GM12878 (cell line): ENCODE data around the gene CDYL2. TPM values are rescaled to one million over a fixed set of nuclear protein-coding genes. Genes with fewer than 3 reads are reported as not detected.

ENCODE experiments used
- ATF7 ChIP-seq: fragments of 450-650 bp; IDR thresholded peaks from 2 replicates; pipeline ENCODE4 v1.6.1; 2016; ENCODE audit warnings: low read depth, mild to moderate bottlenecking
- BACH1 ChIP-seq: fragments of 450-650 bp; IDR thresholded peaks from 2 replicates; pipeline ENCODE4 v1.6.1; 2017; ENCODE audit warnings: mild to moderate bottlenecking, borderline replicate concordance
- CHD4 ChIP-seq: fragments of 200-600 bp; sonication (generic); IDR thresholded peaks from 2 replicates; pipeline ENCODE4 v1.6.1; 2016; ENCODE audit warnings: mild to moderate bottlenecking
- GABPA ChIP-seq: IDR thresholded peaks from 2 replicates; pipeline ENCODE4 v1.6.1; 2014; ENCODE audit warnings: antibody characterized with exemption, low read depth, mild to moderate bottlenecking, inconsistent platforms
- KAT2A ChIP-seq: conservative IDR thresholded peaks from 2 replicates; pipeline ENCODE4 v1.6.1; 2011; ENCODE audit warnings: low read depth, low read length; ENCODE audit not compliant: control insufficient read depth
- KDM1A ChIP-seq: fragments of 200-600 bp; sonication (generic); IDR thresholded peaks from 2 replicates; pipeline ENCODE4 v1.6.1; 2016; ENCODE audit warnings: borderline replicate concordance
- MYB ChIP-seq: fragments of 150-350 bp; IDR thresholded peaks from 2 replicates; pipeline ENCODE4 v1.6.1; 2014; ENCODE audit warnings: mild to moderate bottlenecking, low read depth, low read length, borderline replicate concordance
- NFYB ChIP-seq: IDR thresholded peaks from 2 replicates; pipeline ENCODE4 v1.6.1; 2011; ENCODE audit warnings: low read depth, mild to moderate bottlenecking, low read length, improper control_type of control experiment, moderate library complexity; ENCODE audit not compliant: insufficient read depth
- NR2C2 ChIP-seq: IDR thresholded peaks from 2 replicates; pipeline ENCODE4 v1.6.1; 2011; ENCODE audit warnings: borderline replicate concordance, low read depth; ENCODE audit not compliant: control insufficient read depth, insufficient read length
- RELA ChIP-seq: fragments of 450-650 bp; IDR thresholded peaks from 2 replicates; pipeline ENCODE4 v1.8.0; 2014; ENCODE audit warnings: borderline replicate concordance; ENCODE audit not compliant: partially characterized antibody
- RUNX3 ChIP-seq: IDR thresholded peaks from 2 replicates; pipeline ENCODE4 v1.6.1; 2012; ENCODE audit warnings: low read length, inconsistent platforms
- SPI1 ChIP-seq: IDR thresholded peaks from 2 replicates; pipeline ENCODE4 v1.6.1; 2011; ENCODE audit warnings: low read depth, mild to moderate bottlenecking, low read length, moderate library complexity, borderline replicate concordance; ENCODE audit not compliant: insufficient read depth
- STAT1 ChIP-seq: fragments of 450-650 bp; conservative IDR thresholded peaks from 2 replicates; pipeline ENCODE4 v1.6.1; 2014; ENCODE audit warnings: antibody characterized with exemption, mild to moderate bottlenecking
- SUZ12 ChIP-seq: fragments of 200-600 bp; sonication (generic); IDR thresholded peaks from one replicate; pipeline ENCODE4 v1.6.1; 2018; ENCODE audit warnings: antibody characterized with exemption, mild to moderate bottlenecking; ENCODE audit not compliant: unreplicated experiment
- TCF3 ChIP-seq: IDR thresholded peaks from 2 replicates; pipeline ENCODE4 v1.6.1; 2012; ENCODE audit warnings: low read depth, mild to moderate bottlenecking, low read length, borderline replicate concordance; ENCODE audit not compliant: insufficient read depth
- polyA plus RNA-seq, 11 experiments: library from polyadenylated mRNA; depleted of rRNA in 4 of 11; unstranded in 6 of 11; stranded (reverse) in 5 of 11; fragments of >200 nt; fragmentation: Nextera tagmentation in 4 of 11; fragmentation: Illumina TruSeq in 1 of 11; extraction: Ambion mirVana in 4 of 11; extraction: Trizol in 1 of 11; gene quantifications; 1 replicate in 1 of 11; 2 replicates in 10 of 11; pipeline versions ENCODE4 v1.2.1 to v1.2.3, GENCODE V29; 2011 to 2016; ENCODE audit warnings: inconsistent platforms in 2 of 11, missing spikeins in 2 of 11, low read depth in 1 of 11
- total RNA-seq, 4 experiments: library from RNA; depleted of rRNA in 3 of 4; stranded (reverse); fragments of >200 nt in 3 of 4; fragmentation: Illumina TruSeq in 1 of 4; extraction: Trizol in 1 of 4; gene quantifications; 2 replicates each; pipeline versions ENCODE4 v1.2.1 to v1.2.3, GENCODE V29; 2013 to 2021
- TF ChIP-seq, protein P1 (sequence below): fragments of 450-650 bp; conservative IDR thresholded peaks from 2 replicates; pipeline ENCODE4 v1.6.1; 2017; ENCODE audit warnings: mild to moderate bottlenecking, moderate library complexity
- TF ChIP-seq, protein P2 (sequence below): IDR thresholded peaks from 2 replicates; pipeline ENCODE4 v1.6.1; 2012; ENCODE audit warnings: low read length, inconsistent platforms
- TF ChIP-seq, protein P3 (sequence below): fragments of 450-650 bp; IDR thresholded peaks from 2 replicates; pipeline ENCODE4 v1.6.1; 2017; ENCODE audit warnings: mild to moderate bottlenecking, moderate library complexity
- TF ChIP-seq, protein P4 (sequence below): IDR thresholded peaks from 2 replicates; pipeline ENCODE4 v1.6.1; 2012; ENCODE audit warnings: low read depth, low read length, improper control_type of control experiment
- TF ChIP-seq, protein P5 (sequence below): fragments of 450-650 bp; IDR thresholded peaks from 2 replicates; pipeline ENCODE4 v1.6.1; 2018; ENCODE audit warnings: mild to moderate bottlenecking, low read depth, moderate library complexity; ENCODE audit not compliant: partially characterized antibody

The CDYL2 gene
- total and polyA plus RNA-seq, 10 of the 15 experiments (the other 5 are each of a cell fraction or from before 2014, with no cell fraction given), result 0.27 to 22.9 (median 3.9) TPM

DNA sequence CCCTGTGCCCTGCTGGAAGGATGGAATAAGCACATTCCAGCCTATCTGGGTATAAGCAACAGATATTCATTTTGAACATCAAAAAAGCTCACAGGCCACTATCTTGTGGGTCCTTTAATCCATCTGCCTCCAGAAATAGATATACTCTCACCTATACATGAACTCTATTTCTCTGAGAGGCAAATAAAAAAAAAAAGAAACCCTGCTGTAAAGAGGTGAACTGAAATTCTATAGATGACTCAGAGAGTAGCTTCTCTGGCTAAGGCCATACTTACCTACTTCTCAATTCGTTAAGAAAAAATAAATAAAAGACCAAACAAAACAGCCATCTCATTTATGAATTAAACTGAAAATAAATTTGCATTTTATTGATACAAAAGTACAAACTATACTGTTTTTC, 177.3 kb downstream of the CDYL2 start (continued):
- TF ChIP-seq ATF7 (no peak), SPI1 (peak; percentile 23; the same call in 1 of the 2 replicates), SUZ12 (no peak), TCF3 (no peak), RUNX3 (peak; percentile 75), BACH1 (no peak), GABPA (no peak), STAT1 (no peak), KAT2A (no peak), MYB (no peak), NR2C2 (no peak), KDM1A (no peak), NFYB (no peak), CHD4 (no peak), RELA (no peak)
- TF ChIP-seq, protein P1, sequence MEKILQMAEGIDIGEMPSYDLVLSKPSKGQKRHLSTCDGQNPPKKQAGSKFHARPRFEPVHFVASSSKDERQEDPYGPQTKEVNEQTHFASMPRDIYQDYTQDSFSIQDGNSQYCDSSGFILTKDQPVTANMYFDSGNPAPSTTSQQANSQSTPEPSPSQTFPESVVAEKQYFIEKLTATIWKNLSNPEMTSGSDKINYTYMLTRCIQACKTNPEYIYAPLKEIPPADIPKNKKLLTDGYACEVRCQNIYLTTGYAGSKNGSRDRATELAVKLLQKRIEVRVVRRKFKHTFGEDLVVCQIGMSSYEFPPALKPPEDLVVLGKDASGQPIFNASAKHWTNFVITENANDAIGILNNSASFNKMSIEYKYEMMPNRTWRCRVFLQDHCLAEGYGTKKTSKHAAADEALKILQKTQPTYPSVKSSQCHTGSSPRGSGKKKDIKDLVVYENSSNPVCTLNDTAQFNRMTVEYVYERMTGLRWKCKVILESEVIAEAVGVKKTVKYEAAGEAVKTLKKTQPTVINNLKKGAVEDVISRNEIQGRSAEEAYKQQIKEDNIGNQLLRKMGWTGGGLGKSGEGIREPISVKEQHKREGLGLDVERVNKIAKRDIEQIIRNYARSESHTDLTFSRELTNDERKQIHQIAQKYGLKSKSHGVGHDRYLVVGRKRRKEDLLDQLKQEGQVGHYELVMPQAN, result no peak
- TF ChIP-seq, protein P2, sequence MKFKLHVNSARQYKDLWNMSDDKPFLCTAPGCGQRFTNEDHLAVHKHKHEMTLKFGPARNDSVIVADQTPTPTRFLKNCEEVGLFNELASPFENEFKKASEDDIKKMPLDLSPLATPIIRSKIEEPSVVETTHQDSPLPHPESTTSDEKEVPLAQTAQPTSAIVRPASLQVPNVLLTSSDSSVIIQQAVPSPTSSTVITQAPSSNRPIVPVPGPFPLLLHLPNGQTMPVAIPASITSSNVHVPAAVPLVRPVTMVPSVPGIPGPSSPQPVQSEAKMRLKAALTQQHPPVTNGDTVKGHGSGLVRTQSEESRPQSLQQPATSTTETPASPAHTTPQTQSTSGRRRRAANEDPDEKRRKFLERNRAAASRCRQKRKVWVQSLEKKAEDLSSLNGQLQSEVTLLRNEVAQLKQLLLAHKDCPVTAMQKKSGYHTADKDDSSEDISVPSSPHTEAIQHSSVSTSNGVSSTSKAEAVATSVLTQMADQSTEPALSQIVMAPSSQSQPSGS, result peak; percentile 77; the same call in 1 of the 2 replicates
- TF ChIP-seq, protein P3, sequence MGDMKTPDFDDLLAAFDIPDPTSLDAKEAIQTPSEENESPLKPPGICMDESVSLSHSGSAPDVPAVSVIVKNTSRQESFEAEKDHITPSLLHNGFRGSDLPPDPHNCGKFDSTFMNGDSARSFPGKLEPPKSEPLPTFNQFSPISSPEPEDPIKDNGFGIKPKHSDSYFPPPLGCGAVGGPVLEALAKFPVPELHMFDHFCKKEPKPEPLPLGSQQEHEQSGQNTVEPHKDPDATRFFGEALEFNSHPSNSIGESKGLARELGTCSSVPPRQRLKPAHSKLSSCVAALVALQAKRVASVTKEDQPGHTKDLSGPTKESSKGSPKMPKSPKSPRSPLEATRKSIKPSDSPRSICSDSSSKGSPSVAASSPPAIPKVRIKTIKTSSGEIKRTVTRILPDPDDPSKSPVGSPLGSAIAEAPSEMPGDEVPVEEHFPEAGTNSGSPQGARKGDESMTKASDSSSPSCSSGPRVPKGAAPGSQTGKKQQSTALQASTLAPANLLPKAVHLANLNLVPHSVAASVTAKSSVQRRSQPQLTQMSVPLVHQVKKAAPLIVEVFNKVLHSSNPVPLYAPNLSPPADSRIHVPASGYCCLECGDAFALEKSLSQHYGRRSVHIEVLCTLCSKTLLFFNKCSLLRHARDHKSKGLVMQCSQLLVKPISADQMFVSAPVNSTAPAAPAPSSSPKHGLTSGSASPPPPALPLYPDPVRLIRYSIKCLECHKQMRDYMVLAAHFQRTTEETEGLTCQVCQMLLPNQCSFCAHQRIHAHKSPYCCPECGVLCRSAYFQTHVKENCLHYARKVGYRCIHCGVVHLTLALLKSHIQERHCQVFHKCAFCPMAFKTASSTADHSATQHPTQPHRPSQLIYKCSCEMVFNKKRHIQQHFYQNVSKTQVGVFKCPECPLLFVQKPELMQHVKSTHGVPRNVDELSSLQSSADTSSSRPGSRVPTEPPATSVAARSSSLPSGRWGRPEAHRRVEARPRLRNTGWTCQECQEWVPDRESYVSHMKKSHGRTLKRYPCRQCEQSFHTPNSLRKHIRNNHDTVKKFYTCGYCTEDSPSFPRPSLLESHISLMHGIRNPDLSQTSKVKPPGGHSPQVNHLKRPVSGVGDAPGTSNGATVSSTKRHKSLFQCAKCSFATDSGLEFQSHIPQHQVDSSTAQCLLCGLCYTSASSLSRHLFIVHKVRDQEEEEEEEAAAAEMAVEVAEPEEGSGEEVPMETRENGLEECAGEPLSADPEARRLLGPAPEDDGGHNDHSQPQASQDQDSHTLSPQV, result no peak
- TF ChIP-seq, protein P4, sequence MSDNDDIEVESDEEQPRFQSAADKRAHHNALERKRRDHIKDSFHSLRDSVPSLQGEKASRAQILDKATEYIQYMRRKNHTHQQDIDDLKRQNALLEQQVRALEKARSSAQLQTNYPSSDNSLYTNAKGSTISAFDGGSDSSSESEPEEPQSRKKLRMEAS, result no peak
- TF ChIP-seq, protein P5, sequence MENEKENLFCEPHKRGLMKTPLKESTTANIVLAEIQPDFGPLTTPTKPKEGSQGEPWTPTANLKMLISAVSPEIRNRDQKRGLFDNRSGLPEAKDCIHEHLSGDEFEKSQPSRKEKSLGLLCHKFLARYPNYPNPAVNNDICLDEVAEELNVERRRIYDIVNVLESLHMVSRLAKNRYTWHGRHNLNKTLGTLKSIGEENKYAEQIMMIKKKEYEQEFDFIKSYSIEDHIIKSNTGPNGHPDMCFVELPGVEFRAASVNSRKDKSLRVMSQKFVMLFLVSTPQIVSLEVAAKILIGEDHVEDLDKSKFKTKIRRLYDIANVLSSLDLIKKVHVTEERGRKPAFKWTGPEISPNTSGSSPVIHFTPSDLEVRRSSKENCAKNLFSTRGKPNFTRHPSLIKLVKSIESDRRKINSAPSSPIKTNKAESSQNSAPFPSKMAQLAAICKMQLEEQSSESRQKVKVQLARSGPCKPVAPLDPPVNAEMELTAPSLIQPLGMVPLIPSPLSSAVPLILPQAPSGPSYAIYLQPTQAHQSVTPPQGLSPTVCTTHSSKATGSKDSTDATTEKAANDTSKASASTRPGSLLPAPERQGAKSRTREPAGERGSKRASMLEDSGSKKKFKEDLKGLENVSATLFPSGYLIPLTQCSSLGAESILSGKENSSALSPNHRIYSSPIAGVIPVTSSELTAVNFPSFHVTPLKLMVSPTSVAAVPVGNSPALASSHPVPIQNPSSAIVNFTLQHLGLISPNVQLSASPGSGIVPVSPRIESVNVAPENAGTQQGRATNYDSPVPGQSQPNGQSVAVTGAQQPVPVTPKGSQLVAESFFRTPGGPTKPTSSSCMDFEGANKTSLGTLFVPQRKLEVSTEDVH, result no peak
